Neural cell (in vitro differentiated cells): Measurements from ENCODE around the gene MGAM2. TPM values are rescaled to one million over a fixed set of nuclear protein-coding genes. Genes with fewer than 3 reads are reported as not detected.

Experiments used
- H2AFZ ChIP-seq: fragments of 200-600, 300-800 bp; sonication (generic), shearing (Covaris generic); 2 replicates; pipeline ENCODE4 v1.6.0; 2014; ENCODE audit warnings: low read depth, mild to moderate bottlenecking, antibody characterized with exemption, low read length, moderate library complexity
- H3F3A ChIP-seq: fragments of 200-600 bp; shearing (Covaris generic); 2 replicates; pipeline ENCODE4 v1.6.1; 2016; ENCODE audit warnings: mild to moderate bottlenecking, moderate library complexity, mixed read lengths, antibody characterized with exemption, low read length; ENCODE audit not compliant: insufficient read depth, poor library complexity, severe bottlenecking
- H3K27ac ChIP-seq: fragments of 200-600, 300-800 bp; sonication (generic), shearing (Covaris generic); 2 replicates; pipeline ENCODE4 v1.5.1; 2014; ENCODE audit warnings: mild to moderate bottlenecking, low read length, moderate library complexity
- H3K27me3 ChIP-seq: fragments of 300-800, 200-600 bp; sonication (generic), shearing (Covaris generic); 2 replicates; pipeline ENCODE4 v1.6.0; 2014; ENCODE audit warnings: mild to moderate bottlenecking, low read depth, low read length, moderate library complexity; ENCODE audit not compliant: insufficient read depth
- H3K36me3 ChIP-seq: fragments of 300-800, 200-600 bp; sonication (generic), shearing (Covaris generic); 2 replicates; pipeline ENCODE4 v1.5.1; 2014; ENCODE audit warnings: mild to moderate bottlenecking, antibody characterized with exemption, low read length, moderate library complexity; ENCODE audit not compliant: insufficient read depth
- H3K4me2 ChIP-seq: fragments of 300-800, 200-600 bp; sonication (generic), shearing (Covaris generic); 2 replicates; pipeline ENCODE4 v1.6.0; 2014; ENCODE audit warnings: mild to moderate bottlenecking, low read length
- H3K4me3 ChIP-seq: fragments of 300-800, 200-600 bp; sonication (generic), shearing (Covaris generic); 2 replicates; pipeline ENCODE4 v1.5.1; 2014; ENCODE audit warnings: mild to moderate bottlenecking, low read length, moderate library complexity
- H3K79me2 ChIP-seq: fragments of 200-600 bp; shearing (Covaris generic); replicated peaks from 2 replicates; pipeline ENCODE4 v1.6.0; 2014; ENCODE audit warnings: mild to moderate bottlenecking, low read length, moderate library complexity; ENCODE audit not compliant: insufficient read depth
- H3K9ac ChIP-seq: fragments of 300-800, 200-600 bp; sonication (generic), shearing (Covaris generic); 2 replicates; pipeline ENCODE4 v1.6.1; 2016; ENCODE audit warnings: mild to moderate bottlenecking, low read length, mixed read lengths
- H3K9me2 ChIP-seq: fragments of 200-600 bp; shearing (Covaris generic); 2 replicates; pipeline ENCODE4 v1.6.1; 2016; ENCODE audit warnings: mild to moderate bottlenecking, low read length, mixed read lengths; ENCODE audit not compliant: insufficient read depth
- H3K9me3 ChIP-seq: fragments of 200-600, 300-800 bp; sonication (generic), shearing (Covaris generic); 2 replicates; pipeline ENCODE4 v1.6.1; 2016; ENCODE audit warnings: mild to moderate bottlenecking, mixed run types, low read length, moderate library complexity, mixed read lengths
- H4K20me1 ChIP-seq: fragments of 200-600 bp; shearing (Covaris generic); 2 replicates; pipeline ENCODE4 v1.6.1; 2016; ENCODE audit warnings: mild to moderate bottlenecking, mixed run types; ENCODE audit not compliant: insufficient read depth
- CTCF ChIP-seq: fragments of 450-650 bp; IDR thresholded peaks from 2 replicates; pipeline ENCODE4 v1.5.1; 2014; ENCODE audit warnings: antibody characterized with exemption, mild to moderate bottlenecking, moderate library complexity; ENCODE audit not compliant: poor library complexity, severe bottlenecking
- EP300 ChIP-seq: fragments of 450-650 bp; conservative IDR thresholded peaks from 2 replicates; pipeline ENCODE4 v1.6.1; 2014; ENCODE audit warnings: antibody characterized with exemption, mild to moderate bottlenecking, moderate library complexity; ENCODE audit not compliant: poor library complexity, severe bottlenecking
- EZH2 ChIP-seq: fragments of 200-600, 300-800 bp; shearing (Covaris generic), sonication (generic); IDR thresholded peaks from 2 replicates; pipeline ENCODE4 v1.6.1; 2014; ENCODE audit warnings: antibody characterized with exemption, low read length, borderline replicate concordance, mild to moderate bottlenecking; ENCODE audit not compliant: insufficient read depth, poor library complexity, severe bottlenecking
- MXI1 ChIP-seq: fragments of 450-650 bp; conservative IDR thresholded peaks from 2 replicates; pipeline ENCODE4 v1.6.1; 2014; ENCODE audit warnings: antibody characterized with exemption, mild to moderate bottlenecking; ENCODE audit not compliant: poor library complexity, severe bottlenecking
- POLR2AphosphoS5 ChIP-seq: IDR thresholded peaks from 2 replicates; pipeline ENCODE4 v1.6.1; 2012
- RAD21 ChIP-seq: fragments of 450-650 bp; conservative IDR thresholded peaks from 2 replicates; pipeline ENCODE4 v1.6.1; 2014; ENCODE audit warnings: antibody characterized with exemption, mild to moderate bottlenecking, moderate library complexity
- REST ChIP-seq: IDR thresholded peaks from 2 replicates; pipeline ENCODE4 v1.6.1; 2012; ENCODE audit warnings: borderline replicate concordance
- SMC3 ChIP-seq: fragments of 450-650 bp; conservative IDR thresholded peaks from 2 replicates; pipeline ENCODE4 v1.6.1; 2014; ENCODE audit warnings: antibody characterized with exemption, mild to moderate bottlenecking, moderate library complexity; ENCODE audit not compliant: poor library complexity
- TAF1 ChIP-seq: IDR thresholded peaks from 2 replicates; pipeline ENCODE4 v1.6.1; 2012; ENCODE audit warnings: low read depth
- polyA plus RNA-seq: library from polyadenylated mRNA; depleted of rRNA; stranded (reverse); fragments of >200 nt; gene quantifications from 2 replicates; pipeline ENCODE4 v1.2.3, GENCODE V29; 2014

The MGAM2 gene
- polyA plus RNA-seq, 1 donor from 2014 or later: 0.76 TPM

- no peaks in the 10 kb centered on the region for H3F3A ChIP-seq
- no peaks in the 10 kb centered on the region for H3K36me3 ChIP-seq
- TF ChIP-seq REST: no peak
- no peak overlapping the region for H3K4me3 ChIP-seq
- no peaks in the 10 kb centered on the region for H3K27me3 ChIP-seq
- no peaks in the 10 kb centered on the region for H3K9me3 ChIP-seq
- H3K27ac ChIP-seq: no peak overlapping the region
- no peaks in the 10 kb centered on the region for H3K79me2 ChIP-seq
- H3K9ac ChIP-seq: no peak overlapping the region
- H2AFZ ChIP-seq: no peak overlapping the region
- no peaks in the 10 kb centered on the region for H4K20me1 ChIP-seq
- no peak overlapping the region for H3K4me2 ChIP-seq
- no peaks in the 10 kb centered on the region for H3K9me2 ChIP-seq
Observed at GRCh38 chr7:142228537-142229104, 117.1 kb downstream of the MGAM2 start.

GRCh38 chr7:142231716-142232115 lies 120.2 kb downstream of the MGAM2 start:
- Histone ChIP-seq H3K4me3 (no peak overlapping the region), H3K79me2 (no peaks in the 10 kb centered on the region), H3K36me3 (no peaks in the 10 kb centered on the region), H2AFZ (no peak overlapping the region), H3K27me3 (no peaks in the 10 kb centered on the region), H3K9me2 (no peaks in the 10 kb centered on the region), H3F3A (no peaks in the 10 kb centered on the region), H3K27ac (no peak overlapping the region), H4K20me1 (no peaks in the 10 kb centered on the region), H3K4me2 (no peak overlapping the region), H3K9ac (no peak overlapping the region), H3K9me3 (no peaks in the 10 kb centered on the region)
- TF ChIP-seq RAD21 (no peak), SMC3 (no peak), MXI1 (no peak), EZH2 (no peak), TAF1 (no peak), EP300 (no peak), POLR2AphosphoS5 (no peak), CTCF (no peak), REST (no peak)
